GM12878 (cell line): Measurements from ENCODE around the gene MPZL3. TPM values are rescaled to one million over a fixed set of nuclear protein-coding genes. Genes with fewer than 3 reads are reported as not detected.

Source experiments
- ATAC-seq: fragments of 200-7000 bp; cut with Tn5 transposase; 3 replicates; pipeline ENCODE4 v1.9.1; 2020; ENCODE audit warnings: mild to moderate bottlenecking, moderate library complexity
- BruUV-seq: library from RNA; stranded (reverse); fragments of 400-500 nt; replicated peaks from 2 replicates; lab custom pipeline; 2021; lab: Mats Ljungman, UMichigan
- CTCF ChIA-PET: fragments of 300-600 bp; sonication (Branson Sonifier 250); formaldehyde crosslinking; extraction: SDS; loops from one replicate; lab custom pipeline; 2021; ENCODE audit warnings: inconsistent platforms; lab: Yijun Ruan, JAX
- POLR2A ChIA-PET: fragments of 350-600 bp; formaldehyde crosslinking; extraction: SDS; loops from one replicate; lab custom pipeline; 2021; ENCODE audit warnings: inconsistent platforms; lab: Charles Lee
- RAD21 ChIA-PET: fragments of 300-600 bp; sonication (Branson Sonifier 250); formaldehyde crosslinking; loops from one replicate; lab custom pipeline; 2023; ENCODE audit warnings: antibody characterized with exemption; ENCODE audit not compliant: unreplicated experiment; lab: Charles Lee
- SMC1A ChIA-PET: fragments of 300-600 bp; sonication (Branson Sonifier 250); formaldehyde crosslinking; loops from one replicate; lab custom pipeline; 2023; ENCODE audit not compliant: unreplicated experiment, uncharacterized antibody; lab: Charles Lee
- DNase-seq: peaks from one replicate; pipeline ENCODE4 v3.0.0-alpha.2; 2011; ENCODE audit warnings: low read depth, low spot score
- FAIRE-seq: peaks from 3 replicates; lab custom pipeline; 2011; peaks lifted over from hg19 to GRCh38; lab: Jason Lieb, UNC
- H2AFZ ChIP-seq: 2 replicates; pipeline ENCODE4 v1.6.0; 2011; ENCODE audit warnings: low read depth, low read length, control low read depth; ENCODE audit not compliant: control insufficient read depth
- H3K27ac ChIP-seq: 2 replicates; pipeline ENCODE4 v1.5.1; 2011; ENCODE audit warnings: control low read depth; ENCODE audit not compliant: control insufficient read depth, insufficient read depth
- H3K27me3 ChIP-seq, 2 experiments: replicated peaks in 1 of 2; 2 replicates each; pipeline versions ENCODE4 v1.6.0 to v1.6.1; 2011; ENCODE audit warnings: low read length in 1 of 2; ENCODE audit not compliant: control insufficient read depth in 2 of 2, insufficient read depth in 2 of 2
- H3K36me3 ChIP-seq, 2 experiments: 2 replicates each; pipeline ENCODE4 v1.5.1; 2011; ENCODE audit warnings: low read length in 1 of 2; ENCODE audit not compliant: control insufficient read depth in 2 of 2, insufficient read depth in 2 of 2
- H3K4me1 ChIP-seq: 2 replicates; pipeline ENCODE4 v1.6.1; 2011; ENCODE audit warnings: mild to moderate bottlenecking, low read length, moderate library complexity, mixed read lengths; ENCODE audit not compliant: control insufficient read depth, insufficient read depth
- H3K4me2 ChIP-seq: 2 replicates; pipeline ENCODE4 v1.6.0; 2011; ENCODE audit warnings: control low read depth; ENCODE audit not compliant: control insufficient read depth, insufficient read depth
- H3K4me3 ChIP-seq: fragments of 200-600 bp; sonication (generic); 2 replicates; pipeline ENCODE4 v1.5.1; 2016
- H3K79me2 ChIP-seq: 2 replicates; pipeline ENCODE4 v1.6.0; 2011; ENCODE audit warnings: low read length; ENCODE audit not compliant: control insufficient read depth, insufficient read depth
- H3K9ac ChIP-seq: 2 replicates; pipeline ENCODE4 v1.8.0; 2011; ENCODE audit warnings: low read length, control low read depth, mixed read lengths; ENCODE audit not compliant: control insufficient read depth, insufficient read depth
- H3K9me3 ChIP-seq: replicated peaks from 3 replicates; pipeline ENCODE4 v1.5.1; 2011; ENCODE audit warnings: mild to moderate bottlenecking, low read length; ENCODE audit not compliant: control insufficient read depth, insufficient read depth
- H4K20me1 ChIP-seq: 2 replicates; pipeline ENCODE4 v1.6.0; 2011; ENCODE audit not compliant: control insufficient read depth, insufficient read depth
- CTCF ChIP-seq, 3 experiments: IDR thresholded peaks in 2 of 3; conservative IDR thresholded peaks in 1 of 3; 2 replicates each; pipeline ENCODE4 v1.5.1; 2011; ENCODE audit warnings: low read depth in 3 of 3, low read length in 3 of 3, mild to moderate bottlenecking in 3 of 3, control low read depth in 2 of 3, moderate library complexity in 2 of 3, inconsistent platforms in 1 of 3, mixed read lengths in 1 of 3; ENCODE audit not compliant: control insufficient read depth in 2 of 3, insufficient read depth in 1 of 3; ENCODE audit errors: extremely low read depth in 1 of 3
- EP300 ChIP-seq, 2 experiments: fragments of 150-350 bp in 1 of 2; IDR thresholded peaks; 2 replicates each; pipeline ENCODE4 v1.6.1; 2011 to 2012; ENCODE audit warnings: low read depth in 2 of 2, low read length in 2 of 2, borderline replicate concordance in 1 of 2, improper control_type of control experiment in 1 of 2, inconsistent platforms in 1 of 2; ENCODE audit not compliant: control insufficient read depth in 1 of 2
- POU2F2 ChIP-seq: IDR thresholded peaks from 3 replicates; pipeline ENCODE4 v1.6.1; 2011; ENCODE audit warnings: low read depth, mild to moderate bottlenecking, low read length, borderline replicate concordance
- RUNX3 ChIP-seq: IDR thresholded peaks from 2 replicates; pipeline ENCODE4 v1.6.1; 2012; ENCODE audit warnings: low read length, inconsistent platforms
- ZBTB33 ChIP-seq: fragments of 450-650 bp; IDR thresholded peaks from 2 replicates; pipeline ENCODE4 v1.6.1; 2017; ENCODE audit warnings: mild to moderate bottlenecking
- ZNF274 ChIP-seq: IDR thresholded peaks from one replicate; pipeline ENCODE4 v1.8.0; 2011; ENCODE audit not compliant: insufficient read length, insufficient read depth
- whole genome bisulfite sequencing: methylation state at CpG from one replicate; pipeline ENCODE4 v1.1.6; 2016; ENCODE audit warnings: low lambda C conversion rate; ENCODE audit not compliant: insufficient replicate concordance, insufficient coverage; ENCODE audit errors: missing lambda C conversion rate; 5-methylcytosine and 5-hydroxymethylcytosine counted together
- in situ Hi-C: fragments of 300-500 bp; cut with MboI; formaldehyde crosslinking; loops from 9 replicates; pipeline ENCODE4 v1.14.3; 2018; ENCODE audit warnings: mixed read lengths
- intact Hi-C: fragments of 100-400 bp; cut with micrococcal nuclease; formaldehyde crosslinking; loops from one replicate; pipeline ENCODE4 v1.14.2; 2022; ENCODE audit not compliant: unreplicated experiment
- polyA plus RNA-seq, 11 experiments: library from polyadenylated mRNA; depleted of rRNA in 4 of 11; unstranded in 6 of 11; stranded (reverse) in 5 of 11; fragments of >200 nt; fragmentation: Nextera tagmentation in 4 of 11; fragmentation: Illumina TruSeq in 1 of 11; extraction: Ambion mirVana in 4 of 11; extraction: Trizol in 1 of 11; gene quantifications; 1 replicate in 1 of 11; 2 replicates in 10 of 11; pipeline versions ENCODE4 v1.2.1 to v1.2.3, GENCODE V29; 2011 to 2016; ENCODE audit warnings: inconsistent platforms in 2 of 11, missing spikeins in 2 of 11, low read depth in 1 of 11
- total RNA-seq, 4 experiments: library from RNA; depleted of rRNA in 3 of 4; stranded (reverse); fragments of >200 nt in 3 of 4; fragmentation: Illumina TruSeq in 1 of 4; extraction: Trizol in 1 of 4; gene quantifications; 2 replicates each; pipeline versions ENCODE4 v1.2.1 to v1.2.3, GENCODE V29; 2013 to 2021

The MPZL3 gene
- total and polyA plus RNA-seq, 10 of the 15 experiments (the other 5 are each of a cell fraction or from before 2014, with no cell fraction given), result 2.1 to 7.5 (median 6.2) TPM

GRCh38 chr11:118281284-118281683, 29.1 kb upstream of the MPZL3 start:
- no peaks in the 10 kb centered on the region for H4K20me1 ChIP-seq
- no TSS peak for BruUV-seq
- ChIA-PET RAD21 (interaction anchor here (0.8 to 1.8 kb wide), 4 partner anchors 8 to 86 kb away, joined by 3 to 5 read pairs (median 4); no protein-coding TSS in a partner anchor), POLR2A (interaction anchor here (0.6 to 0.8 kb wide), 3 partner anchors 9 to 83 kb away, joined by 3 to 5 read pairs (median 4); no protein-coding TSS in a partner anchor), SMC1A (interaction anchor here (0.6 to 7.2 kb wide), 10 partner anchors 9 to 83 kb away, joined by 3 to 56 read pairs (median 5); partner anchors contain the start of gene MPZL2), CTCF (interaction anchor here (0.6 to 7.9 kb wide), 3 partner anchors 14 to 138 kb away, joined by 6 to 41 read pairs (median 14); no protein-coding TSS in a partner anchor)
- no peaks in the 10 kb centered on the region for H3K36me3 ChIP-seq
- H3K4me2 ChIP-seq, result no peak overlapping the region
- H3K27ac ChIP-seq, result no peak overlapping the region
- in situ Hi-C loops, result no loop called here
- peak; percentile 89 for ATAC-seq
- no peak overlapping the region for H3K4me3 ChIP-seq
- H3K9me3 ChIP-seq, result no peaks in the 10 kb centered on the region
- TF ChIP-seq ZBTB33 (no peak), ZNF274 (no peak), CTCF (IDR thresholded peaks at IDR 0.05 in 2 of 3, conservative IDR thresholded peaks at IDR 0.05 in 1 of 3; ENCODE audit: control insufficient read depth in 2 of 3, extremely low read depth in 1 of 3, insufficient read depth in 1 of 3, low read depth in 3 of 3, low read length in 3 of 3) (no peak), POU2F2 (peak; percentile 47; the same call in 1 of the 3 replicates), EP300 (IDR thresholded peaks at IDR 0.05; ENCODE audit: borderline replicate concordance in 1 of 2, control insufficient read depth in 1 of 2, low read depth in 2 of 2, low read length in 2 of 2) (no peak), RUNX3 (peak; percentile 43; the same call in 1 of the 2 replicates)
- no peaks in the 10 kb centered on the region for H3K27me3 ChIP-seq
- intact Hi-C loops, result no loop called here
- peak overlapping the region; percentile 55 for H2AFZ ChIP-seq
- no peak for DNase-seq
- H3K4me1 ChIP-seq, result peaks cover 13% of the 10 kb centered on the region; the same call in 1 of the 2 replicates
- 0% methylated on average over 1 of the region's 1 CpG for WGBS
- H3K79me2 ChIP-seq, result no peaks in the 10 kb centered on the region
- no peak overlapping the region for H3K9ac ChIP-seq
- FAIRE-seq, result no peak
